SKM-1 (cell line): ENCODE results near the gene ADAMTS3.
"Not testable (repeated sequence)": the region's sequence is repeated elsewhere in the genome, so short reads cannot be mapped to it uniquely, and the experiment has no call there.

ENCODE experiments used
- DNase-seq: peaks from one replicate; lab custom pipeline; 2025; ENCODE audit not compliant: unreplicated experiment; lab: John Stamatoyannopoulos, UW

ADAMTS3 gene

DNA sequence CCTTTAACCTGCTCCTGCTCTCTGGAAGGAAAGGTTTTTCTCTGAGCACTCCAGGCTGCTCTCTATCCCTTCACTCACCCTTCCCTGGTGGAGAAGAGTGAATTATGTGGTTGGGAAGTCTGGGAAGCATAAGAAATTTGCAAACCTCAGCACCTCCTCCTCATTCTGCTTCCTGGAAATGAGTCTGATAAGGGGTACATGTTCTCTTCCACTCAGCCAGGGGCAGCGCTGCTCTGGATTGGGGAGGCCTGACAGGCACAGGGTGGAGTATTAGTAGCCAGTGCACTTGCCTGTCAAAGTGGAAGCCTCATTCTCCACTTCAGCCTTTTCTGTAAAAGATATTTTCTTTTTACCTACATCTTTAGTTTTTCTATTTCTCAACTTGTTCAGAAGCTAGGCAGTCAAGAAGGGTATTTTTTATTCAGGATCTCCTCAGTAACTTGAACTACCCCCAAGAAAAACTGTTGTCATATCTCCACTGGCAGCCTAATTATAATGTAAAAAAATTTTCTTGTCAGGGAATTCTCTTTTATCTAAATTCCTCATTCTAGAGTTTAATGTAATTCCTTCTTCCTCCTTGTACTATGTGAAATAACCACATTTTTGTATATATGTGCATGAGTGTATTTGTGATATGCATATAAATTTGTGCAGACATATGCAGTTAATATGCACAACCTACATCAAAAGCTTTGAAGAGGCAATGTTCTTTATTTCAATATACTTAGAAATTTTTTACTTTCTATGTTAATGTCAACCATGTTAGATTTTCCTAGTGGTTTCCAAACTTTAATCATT lies 15.3 kb downstream of the ADAMTS3 start:
- no peak for DNase-seq

DNA sequence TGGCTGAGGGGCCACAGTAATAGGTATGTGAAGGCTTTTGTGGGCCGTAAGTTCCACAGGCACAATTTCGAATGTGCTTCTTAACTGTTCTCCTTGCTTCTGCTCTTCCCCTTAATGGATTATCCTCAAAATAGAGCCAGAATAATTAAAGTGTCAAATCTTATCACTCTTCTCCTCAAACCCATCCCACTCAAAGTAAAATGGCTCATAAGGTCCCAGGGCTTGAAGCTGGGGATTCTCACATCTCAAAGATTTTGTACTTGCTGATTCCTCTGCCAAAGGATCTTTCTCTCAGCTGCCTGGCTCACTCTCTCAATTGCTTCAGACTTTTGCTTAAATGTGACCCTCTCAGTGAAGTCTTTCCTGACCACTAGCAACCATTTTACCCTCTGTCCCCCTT lies 16.6 kb downstream of the ADAMTS3 start:
- DNase-seq = no peak

DNA sequence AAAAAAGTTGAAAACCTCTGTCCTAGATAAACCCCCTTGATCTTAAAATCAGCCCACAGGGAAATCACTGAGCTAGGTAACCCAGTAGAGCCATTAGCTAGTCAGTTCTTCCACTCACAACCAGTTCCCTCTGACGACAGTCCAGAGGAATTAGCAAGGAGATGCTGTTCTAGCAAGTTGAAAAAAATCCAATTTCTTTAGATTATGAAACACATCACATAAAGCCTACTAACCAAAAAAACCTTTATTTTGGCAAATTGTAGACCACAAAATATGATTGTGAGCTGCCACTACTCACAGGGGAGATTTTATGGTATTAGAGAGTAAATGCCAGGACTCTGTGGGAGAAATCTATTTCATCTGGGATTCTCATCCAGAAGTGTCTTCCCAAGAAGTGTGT lies 22.6 kb downstream of the ADAMTS3 start:
- no peak for DNase-seq

GRCh38 chr4:72540694-72541093 lies 28.3 kb downstream of the ADAMTS3 start:
- not testable (repeated sequence) for DNase-seq

DNA sequence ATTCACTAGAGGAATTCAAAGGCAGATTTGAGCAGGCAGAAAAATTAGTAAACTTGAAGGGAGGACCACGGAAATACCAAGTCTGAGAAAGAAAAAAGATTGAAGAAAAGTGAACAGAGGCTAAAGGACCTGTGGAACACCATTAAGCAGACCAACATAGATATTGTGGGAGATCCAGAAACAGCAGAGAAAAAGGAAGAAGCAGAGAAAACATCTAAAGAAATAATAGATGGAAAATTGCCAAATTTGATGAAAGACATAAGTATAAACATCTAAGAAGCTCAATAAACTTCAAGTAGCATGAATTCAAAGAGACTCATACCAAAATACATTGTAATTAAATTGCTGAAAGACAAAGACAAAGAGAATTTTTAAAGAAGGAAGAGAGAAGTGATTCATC lies 31.0 kb downstream of the ADAMTS3 start:
- DNase-seq = no peak

GRCh38 chr4:72536443-72536842 lies 32.6 kb downstream of the ADAMTS3 start:
- DNase-seq = no peak

- no peak for DNase-seq
Observed at GRCh38 chr4:72531768-72532290, 37.2 kb downstream of the ADAMTS3 start.

GRCh38 chr4:72531322-72531721 lies 37.7 kb downstream of the ADAMTS3 start:
- DNase-seq = no peak

- DNase-seq = no peak
Observed at GRCh38 chr4:72529148-72529822, 39.7 kb downstream of the ADAMTS3 start.

GRCh38 chr4:72527038-72527646 lies 41.9 kb downstream of the ADAMTS3 start:
- DNase-seq = no peak

GRCh38 chr4:72525938-72526337 lies 43.1 kb downstream of the ADAMTS3 start:
- DNase-seq = no peak

DNA sequence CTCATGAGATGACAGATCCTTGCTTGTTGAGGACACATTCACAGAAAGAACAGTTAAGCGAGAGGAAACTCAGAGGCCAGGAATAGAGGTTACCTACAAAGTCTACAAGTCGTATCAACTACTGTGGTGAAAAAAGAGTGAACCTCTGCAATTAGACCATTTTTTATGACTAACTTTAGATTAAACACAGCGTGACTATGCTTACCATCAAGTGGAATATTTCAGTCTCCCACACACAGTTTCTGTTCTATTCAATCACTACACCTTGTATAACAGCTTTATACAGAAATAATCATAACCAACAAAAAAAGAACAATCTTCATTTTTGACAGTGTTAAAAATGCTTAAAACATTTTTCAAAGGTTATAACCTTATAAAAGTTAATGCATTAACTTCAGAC lies 46.6 kb downstream of the ADAMTS3 start:
- DNase-seq = no peak

- no peak for DNase-seq
Observed at GRCh38 chr4:72513227-72513626, 55.8 kb downstream of the ADAMTS3 start.

GRCh38 chr4:72507860-72508419 lies 61.1 kb downstream of the ADAMTS3 start:
- DNase-seq = no peak

GRCh38 chr4:72507167-72507566 lies 61.9 kb downstream of the ADAMTS3 start:
- no peak for DNase-seq

- DNase-seq = peak; percentile 39
Observed at GRCh38 chr4:72505314-72505744, 63.7 kb downstream of the ADAMTS3 start.

GRCh38 chr4:72500214-72500613 lies 68.8 kb downstream of the ADAMTS3 start:
- no peak for DNase-seq

DNA sequence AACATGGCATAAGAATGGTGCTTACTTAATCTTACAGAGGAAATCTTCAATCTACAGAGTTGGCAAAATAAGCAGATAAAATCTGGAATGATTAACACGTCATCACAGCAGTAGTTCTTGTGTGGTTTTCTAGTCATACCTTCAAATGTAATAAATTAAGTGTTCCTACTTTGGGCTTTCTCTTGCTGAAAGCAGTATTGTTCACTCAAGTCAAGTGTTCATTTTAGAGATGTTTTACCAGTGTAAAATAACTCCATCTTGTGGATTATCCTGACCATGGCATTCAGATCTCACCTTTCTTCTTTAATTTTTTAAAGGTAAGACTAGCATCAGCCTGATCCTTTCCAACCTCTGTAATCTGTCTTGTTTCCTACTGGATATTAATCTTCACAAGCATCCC lies 72.9 kb downstream of the ADAMTS3 start:
- DNase-seq = no peak

GRCh38 chr4:72494156-72494555 lies 74.9 kb downstream of the ADAMTS3 start:
- DNase-seq = no peak

- DNase-seq = no peak
Observed at GRCh38 chr4:72489267-72489666, 79.8 kb downstream of the ADAMTS3 start.

DNA sequence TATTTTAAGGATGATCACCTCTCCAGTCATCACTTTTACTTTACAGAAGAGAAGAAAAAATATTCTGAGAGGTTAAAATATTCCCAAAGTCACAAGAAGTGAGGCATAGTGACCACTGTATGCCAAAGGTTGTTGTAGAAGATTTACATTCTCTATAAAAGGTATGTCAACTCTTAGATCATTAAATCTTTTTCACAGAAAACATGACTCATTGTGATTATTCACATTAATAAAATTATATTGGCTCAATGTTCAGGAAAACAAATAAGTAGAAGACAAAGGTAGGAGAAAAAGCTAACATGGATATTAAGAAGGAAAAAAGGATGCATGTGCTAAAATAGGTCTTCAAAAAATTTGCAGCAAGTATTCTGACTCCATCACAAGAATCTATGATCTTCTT lies 82.0 kb downstream of the ADAMTS3 start:
- DNase-seq = no peak

DNA sequence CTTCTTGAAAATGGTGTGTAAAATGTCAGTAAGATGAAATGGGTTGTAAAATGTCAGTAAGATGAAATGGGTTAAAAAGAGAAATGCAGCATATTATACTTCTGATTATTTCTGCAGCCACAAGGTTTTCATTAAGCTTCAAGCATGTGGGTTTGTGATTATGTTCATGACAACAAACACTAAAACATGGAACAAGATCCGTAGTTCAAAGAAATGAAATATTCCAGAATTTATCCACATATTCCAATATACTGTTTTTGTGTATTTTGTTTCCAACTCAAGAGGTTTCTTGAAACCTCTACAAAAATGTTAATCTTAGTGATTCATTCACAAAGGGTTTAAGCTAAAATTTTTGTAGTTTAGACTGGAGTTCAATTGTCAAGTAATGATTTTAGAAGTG lies 84.0 kb downstream of the ADAMTS3 start:
- DNase-seq = no peak
